ENCODE measurements around the gene TBPL1. TPM values are rescaled to one million over a fixed set of nuclear protein-coding genes. Genes with fewer than 3 reads are reported as not detected.

Gene TBPL1
- total RNA-seq, 4 donors from 2014 or later = 4.8 to 14.9 (median 6.6) TPM

DNA sequence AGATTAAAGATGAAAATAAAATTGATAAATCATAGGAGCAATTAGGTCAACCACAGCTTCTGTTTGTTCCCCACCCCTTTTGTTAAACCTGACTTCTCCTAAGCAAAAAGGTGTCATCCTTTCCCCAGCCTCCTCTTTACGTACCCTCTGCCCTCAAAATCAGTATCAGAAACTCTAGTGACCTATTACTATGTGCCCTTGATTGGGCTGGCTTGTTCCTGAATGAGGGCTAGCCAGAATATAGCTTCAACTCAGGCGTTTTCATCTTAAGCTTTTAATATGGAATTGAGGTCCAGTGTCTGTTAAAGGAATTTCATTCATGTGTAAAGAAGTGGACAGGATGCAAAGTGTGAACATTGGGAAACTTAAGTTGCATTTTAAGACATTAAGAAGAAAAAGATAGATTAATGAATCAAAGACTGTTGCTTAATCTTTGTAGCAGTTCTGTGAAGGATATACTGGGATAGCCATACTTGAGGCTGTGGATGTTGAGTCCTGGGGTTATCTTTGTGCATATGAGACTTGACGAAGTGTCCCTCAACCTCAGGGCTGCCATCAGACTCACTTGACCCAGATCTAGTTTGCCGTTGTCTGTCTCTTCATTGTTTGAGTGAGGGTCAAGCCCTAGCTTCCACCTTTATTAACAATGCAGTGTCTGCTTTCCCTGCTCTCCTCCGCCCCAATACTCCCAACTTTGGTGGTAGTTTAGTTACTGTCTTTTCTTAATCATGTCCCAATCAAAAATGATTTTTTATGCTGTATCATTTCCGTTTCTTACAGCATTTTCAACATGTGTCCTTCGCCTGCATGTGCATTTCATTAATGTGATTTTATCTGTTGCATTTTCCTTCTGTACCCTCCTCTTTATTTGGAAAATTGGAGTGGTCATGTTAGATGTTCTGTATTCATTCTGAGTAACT, 1.9 kb downstream of the TBPL1 start:
- Histone ChIP-seq H3K36me3 (no peaks in the 10 kb centered on the region), H3K27ac (no peak overlapping the region), H3K27me3 (no peaks in the 10 kb centered on the region), H3K4me1 (peaks cover 0 to 54% (median 1%) of the 10 kb centered on the region in 4 donors), H3K4me3 (no peak overlapping the region), H3K9me3 (no peaks in the 10 kb centered on the region)
- no peak for DNase-seq (ENCODE audit: low spot score in 2 of 2)
- 74 to 80% methylated on average over 7 of the region's 7 CpGs for WGBS, 2 donors
- TF ChIP-seq, protein P1, sequence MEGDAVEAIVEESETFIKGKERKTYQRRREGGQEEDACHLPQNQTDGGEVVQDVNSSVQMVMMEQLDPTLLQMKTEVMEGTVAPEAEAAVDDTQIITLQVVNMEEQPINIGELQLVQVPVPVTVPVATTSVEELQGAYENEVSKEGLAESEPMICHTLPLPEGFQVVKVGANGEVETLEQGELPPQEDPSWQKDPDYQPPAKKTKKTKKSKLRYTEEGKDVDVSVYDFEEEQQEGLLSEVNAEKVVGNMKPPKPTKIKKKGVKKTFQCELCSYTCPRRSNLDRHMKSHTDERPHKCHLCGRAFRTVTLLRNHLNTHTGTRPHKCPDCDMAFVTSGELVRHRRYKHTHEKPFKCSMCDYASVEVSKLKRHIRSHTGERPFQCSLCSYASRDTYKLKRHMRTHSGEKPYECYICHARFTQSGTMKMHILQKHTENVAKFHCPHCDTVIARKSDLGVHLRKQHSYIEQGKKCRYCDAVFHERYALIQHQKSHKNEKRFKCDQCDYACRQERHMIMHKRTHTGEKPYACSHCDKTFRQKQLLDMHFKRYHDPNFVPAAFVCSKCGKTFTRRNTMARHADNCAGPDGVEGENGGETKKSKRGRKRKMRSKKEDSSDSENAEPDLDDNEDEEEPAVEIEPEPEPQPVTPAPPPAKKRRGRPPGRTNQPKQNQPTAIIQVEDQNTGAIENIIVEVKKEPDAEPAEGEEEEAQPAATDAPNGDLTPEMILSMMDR (IDR thresholded peaks at IDR 0.05) = no peak
- TF ChIP-seq POLR2A (IDR thresholded peaks at IDR 0.05) = no peak
- TF ChIP-seq EP300 (IDR thresholded peaks at IDR 0.05) = no peak

DNA sequence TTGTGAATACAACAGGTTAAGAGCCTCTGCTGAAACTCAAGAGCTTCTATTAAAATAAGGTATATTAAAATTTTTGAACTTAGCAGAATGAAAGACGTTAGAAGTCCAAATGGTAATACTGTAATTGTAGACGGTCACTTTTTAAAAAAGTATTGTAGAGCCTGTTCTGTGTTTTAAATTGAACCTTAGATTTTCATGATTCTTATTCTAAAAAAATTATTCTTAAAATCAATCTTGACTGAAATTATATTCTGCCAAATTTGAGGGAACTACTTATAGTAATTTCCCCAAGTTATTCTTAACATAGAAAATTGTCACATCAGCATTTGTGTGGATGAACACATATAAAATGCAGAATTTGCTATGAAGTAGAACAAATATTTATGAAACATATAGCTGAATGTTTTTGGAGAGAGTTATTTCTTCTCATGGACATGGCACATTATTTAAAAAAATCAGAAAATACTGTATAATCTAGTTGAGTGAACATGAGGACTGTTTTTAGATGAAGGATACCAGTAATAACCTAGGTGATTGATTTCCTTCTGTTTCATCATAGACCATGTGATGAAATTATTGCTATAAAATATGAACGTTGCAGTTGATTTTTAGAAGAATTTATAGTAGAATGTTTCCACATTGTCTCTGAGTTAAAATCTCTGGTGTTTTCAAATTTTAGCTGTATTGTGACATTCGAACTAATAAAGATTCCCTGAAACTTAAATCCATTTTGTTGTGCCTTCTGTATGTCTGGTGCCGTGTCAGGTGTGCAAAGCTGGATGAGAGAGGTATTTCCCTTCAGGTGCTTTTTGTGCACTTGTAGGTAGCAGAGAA, 2.8 kb downstream of the TBPL1 start:
- no peak overlapping the region for H3K4me3 ChIP-seq
- H3K27ac ChIP-seq = no peak overlapping the region
- peaks cover 0 to 53% (median 1%) of the 10 kb centered on the region in 4 donors for H3K4me1 ChIP-seq
- WGBS, 2 donors = 79 to 86% methylated on average over 5 of the region's 5 CpGs
- H3K36me3 ChIP-seq = no peaks in the 10 kb centered on the region
- no peak for DNase-seq (ENCODE audit: low spot score in 2 of 2)
- TF ChIP-seq, protein P1 (IDR thresholded peaks at IDR 0.05) = no peak
- TF ChIP-seq POLR2A (IDR thresholded peaks at IDR 0.05) = no peak
- no peak for TF ChIP-seq EP300 (IDR thresholded peaks at IDR 0.05)
- no peaks in the 10 kb centered on the region for H3K9me3 ChIP-seq
- no peaks in the 10 kb centered on the region for H3K27me3 ChIP-seq

DNA sequence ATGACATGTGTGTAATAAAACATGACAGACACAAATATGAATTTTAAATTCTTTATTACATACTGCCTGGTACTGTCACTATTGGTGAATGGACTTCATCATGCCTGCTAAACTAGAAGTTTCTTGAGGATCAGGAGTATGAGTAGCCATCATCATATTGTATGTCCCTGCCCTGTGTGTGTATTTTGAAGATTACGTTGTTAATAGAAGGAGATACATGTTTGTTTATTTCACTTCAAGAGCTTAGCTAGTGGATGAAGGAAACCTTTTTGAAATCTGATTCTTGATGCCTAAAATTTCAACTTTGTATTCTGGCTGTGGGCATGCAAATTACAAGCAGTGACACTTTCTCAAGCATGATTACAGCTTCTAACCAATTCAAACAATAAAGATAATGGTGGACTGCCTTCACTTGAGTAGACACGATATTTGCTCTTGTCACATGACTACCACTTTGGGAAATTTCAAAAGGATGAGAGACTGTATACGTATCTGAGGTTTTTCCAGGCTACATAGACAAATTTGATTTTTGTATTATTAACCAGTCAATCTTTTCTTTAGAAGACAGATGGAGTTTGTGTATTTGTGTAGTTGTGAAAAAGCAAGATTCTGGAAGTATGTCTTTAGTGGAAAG, 3.5 kb downstream of the TBPL1 start:
- peaks cover 0 to 46% (median 1%) of the 10 kb centered on the region in 4 donors for H3K4me1 ChIP-seq
- no peak for TF ChIP-seq POLR2A (IDR thresholded peaks at IDR 0.05)
- TF ChIP-seq, protein P1 (IDR thresholded peaks at IDR 0.05) = no peak
- no peak for TF ChIP-seq EP300 (IDR thresholded peaks at IDR 0.05)
- H3K4me3 ChIP-seq = no peak overlapping the region
- WGBS, 2 donors = 91 to 93% methylated on average over 3 of the region's 3 CpGs
- H3K27me3 ChIP-seq = no peaks in the 10 kb centered on the region
- no peak overlapping the region for H3K27ac ChIP-seq
- no peaks in the 10 kb centered on the region for H3K9me3 ChIP-seq
- no peak for DNase-seq (ENCODE audit: low spot score in 2 of 2)
- H3K36me3 ChIP-seq = no peaks in the 10 kb centered on the region

DNA sequence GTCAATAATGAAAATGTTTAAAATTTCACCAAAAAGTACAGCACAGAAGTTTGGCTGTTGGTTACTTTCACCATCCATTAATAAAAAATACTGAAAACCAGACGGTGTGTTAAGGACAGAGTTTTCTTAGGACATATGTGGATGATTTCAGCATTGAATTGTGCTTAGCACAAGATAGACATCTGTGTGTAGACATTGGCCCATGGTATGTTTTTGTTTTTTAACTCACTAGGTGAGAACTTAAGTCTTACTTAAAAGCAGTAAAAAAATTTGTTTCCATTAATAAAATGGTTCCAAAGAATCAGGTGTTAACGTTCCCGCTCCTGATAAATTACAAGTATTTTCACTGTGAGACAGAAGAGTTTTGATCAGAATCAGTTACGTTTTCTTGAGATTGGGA, 4.2 kb downstream of the TBPL1 start:
- no peaks in the 10 kb centered on the region for H3K27me3 ChIP-seq
- H3K4me1 ChIP-seq = peaks cover 0 to 45% (median 1%) of the 10 kb centered on the region in 4 donors
- H3K27ac ChIP-seq = no peak overlapping the region
- H3K36me3 ChIP-seq = no peaks in the 10 kb centered on the region
- H3K9me3 ChIP-seq = no peaks in the 10 kb centered on the region
- H3K4me3 ChIP-seq = no peak overlapping the region
- WGBS, 2 donors = 85 to 88% methylated on average over 4 of the region's 4 CpGs
- TF ChIP-seq, protein P1 (IDR thresholded peaks at IDR 0.05) = no peak
- DNase-seq (ENCODE audit: low spot score in 2 of 2) = no peak

Data from tibial nerve (tissue), 4 donors.